Panc1 (cell line): ENCODE results near the gene MYO19. TPM values are rescaled to one million over a fixed set of nuclear protein-coding genes. Genes with fewer than 3 reads are reported as not detected.

Source experiments
- ATAC-seq: fragments of 200-7000 bp; cut with Tn5 transposase; 2 replicates; pipeline ENCODE4 v1.9.1; 2020; ENCODE audit warnings: mild to moderate bottlenecking, moderate library complexity
- BruUV-seq: library from RNA; stranded (reverse); fragments of 400-500 nt; replicated peaks from 2 replicates; lab custom pipeline; 2021; lab: Mats Ljungman, UMichigan
- CTCF ChIA-PET: fragments of 300-600 bp; sonication (Branson Sonifier 250); formaldehyde crosslinking; loops from one replicate; lab custom pipeline; 2022; ENCODE audit warnings: antibody characterized with exemption; lab: Charles Lee
- POLR2A ChIA-PET: fragments of 300-600 bp; sonication (Branson Sonifier 250); formaldehyde crosslinking; loops from one replicate; lab custom pipeline; 2022; ENCODE audit warnings: antibody characterized with exemption; lab: Charles Lee
- DNase-seq: peaks from one replicate; pipeline ENCODE4 v3.0.0-alpha.2; 2010; ENCODE audit warnings: low read depth, low spot score
- H3K27ac ChIP-seq: 2 replicates; pipeline ENCODE4 v1.5.1; 2011; ENCODE audit warnings: mild to moderate bottlenecking, low read length, inconsistent platforms
- H3K27me3 ChIP-seq: fragments of 200-500 bp; sonication (Bioruptor generic); 2 replicates; pipeline ENCODE4 v1.6.0; 2014; ENCODE audit warnings: low read length, inconsistent platforms; ENCODE audit not compliant: control insufficient read depth, insufficient read depth
- H3K36me3 ChIP-seq: fragments of 200-500 bp; sonication (Bioruptor generic); 2 replicates; pipeline ENCODE4 v1.5.1; 2014; ENCODE audit warnings: inconsistent platforms, mild to moderate bottlenecking, low read length, moderate library complexity; ENCODE audit not compliant: control insufficient read depth, insufficient read depth
- H3K4me1 ChIP-seq: 2 replicates; pipeline ENCODE4 v1.5.1; 2011; ENCODE audit warnings: inconsistent platforms, mild to moderate bottlenecking, low read length, moderate library complexity; ENCODE audit not compliant: control insufficient read depth, insufficient read depth
- H3K4me3 ChIP-seq, 2 experiments: 2 replicates each; pipeline ENCODE4 v1.5.1; 2011 to 2012; ENCODE audit warnings: low read depth in 2 of 2, low read length in 2 of 2, mild to moderate bottlenecking in 2 of 2, inconsistent platforms in 1 of 2, moderate library complexity in 1 of 2
- H3K9me3 ChIP-seq: fragments of 200-500 bp; sonication (Bioruptor generic); 2 replicates; pipeline ENCODE4 v1.5.1; 2014; ENCODE audit warnings: low read depth, mild to moderate bottlenecking, inconsistent platforms, low read length, moderate library complexity; ENCODE audit not compliant: control insufficient read depth, insufficient read depth
- CTCF ChIP-seq: fragments of 450-650 bp; IDR thresholded peaks from 2 replicates; pipeline ENCODE4 v1.5.1; 2017; ENCODE audit warnings: mild to moderate bottlenecking
- POLR2AphosphoS5 ChIP-seq: IDR thresholded peaks from 2 replicates; pipeline ENCODE4 v1.6.1; 2012; ENCODE audit warnings: mild to moderate bottlenecking, low read depth, low read length, moderate library complexity
- REST ChIP-seq, 2 experiments: IDR thresholded peaks; 2 replicates each; pipeline ENCODE4 v1.6.1; 2011 to 2012; ENCODE audit warnings: low read depth in 2 of 2, control low read depth in 1 of 2, low read length in 1 of 2, mild to moderate bottlenecking in 1 of 2, moderate library complexity in 1 of 2; ENCODE audit not compliant: insufficient read depth in 1 of 2
- SIN3A ChIP-seq: IDR thresholded peaks from 2 replicates; pipeline ENCODE4 v1.6.1; 2012; ENCODE audit warnings: low read depth, mild to moderate bottlenecking, low read length, moderate library complexity, borderline replicate concordance; ENCODE audit not compliant: insufficient read depth
- TCF7L2 ChIP-seq: IDR thresholded peaks from 2 replicates; pipeline ENCODE4 v1.6.1; 2011; ENCODE audit warnings: mild to moderate bottlenecking, low read depth, low read length, inconsistent platforms
- in situ Hi-C: cut with HindIII; loops from 2 replicates; pipeline ENCODE4 v1.10.0; 2016; ENCODE audit warnings: low sequenced_read_pairs, low pct_unique_long_range_greater_than_20kb
- intact Hi-C: fragments of 100-400 bp; cut with micrococcal nuclease; formaldehyde crosslinking; loops from one replicate; pipeline ENCODE4 v1.10.0; 2022; ENCODE audit not compliant: unreplicated experiment
- total RNA-seq: library from RNA; stranded (reverse); gene quantifications from one replicate; pipeline ENCODE4 v1.2.1, GENCODE V29; 2021; ENCODE audit not compliant: unreplicated experiment

Gene MYO19
- total RNA-seq, 1 experiment from 2014 or later, result 88.0 TPM

DNA sequence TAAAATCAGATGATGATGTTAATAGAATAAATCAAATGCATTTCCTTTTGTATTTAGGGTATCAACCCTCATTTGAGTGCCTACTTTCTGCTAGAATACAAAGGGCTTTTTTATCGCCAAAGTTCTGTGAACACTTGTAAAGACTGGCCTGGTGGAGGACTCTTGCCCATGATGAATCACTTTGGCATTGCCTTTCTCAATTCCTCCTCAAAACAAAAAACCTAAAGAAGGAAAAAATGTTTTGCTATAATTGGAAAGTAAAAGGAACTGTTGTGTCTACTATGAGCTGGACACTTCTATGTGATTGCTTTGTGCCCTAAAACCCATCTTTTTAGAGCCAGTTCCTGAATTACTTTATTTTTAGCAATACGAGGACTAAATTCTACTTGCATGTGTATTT is 44.0 kb upstream of the MYO19 start:
- ChIA-PET POLR2A (no interaction called here), CTCF (no interaction called here)
- peaks cover 17% of the 10 kb centered on the region for H3K36me3 ChIP-seq
- TF ChIP-seq REST (IDR thresholded peaks at IDR 0.05; ENCODE audit: insufficient read depth in 1 of 2, low read depth in 2 of 2, low read length in 1 of 2) (no peak), POLR2AphosphoS5 (no peak), TCF7L2 (no peak), CTCF (no peak), SIN3A (no peak)
- in situ Hi-C loops, result no loop called here
- no peak overlapping the region for H3K27ac ChIP-seq
- H3K4me3 ChIP-seq, result no peak overlapping the region
- BruUV-seq, result TSS peak; percentile 14
- intact Hi-C loops, result no loop called here
- DNase-seq, result no peak
- no peaks in the 10 kb centered on the region for H3K9me3 ChIP-seq
- no peak for ATAC-seq
- H3K27me3 ChIP-seq, result no peaks in the 10 kb centered on the region
- H3K4me1 ChIP-seq, result no peaks in the 10 kb centered on the region

GRCh38 chr17:36576793-36577192 is 42.1 kb upstream of the MYO19 start:
- ATAC-seq (no peak), DNase-seq (no peak)
- no peaks in the 10 kb centered on the region for H3K9me3 ChIP-seq
- TF ChIP-seq POLR2AphosphoS5 (no peak), SIN3A (no peak), REST (IDR thresholded peaks at IDR 0.05; ENCODE audit: insufficient read depth in 1 of 2, low read depth in 2 of 2, low read length in 1 of 2) (no peak), CTCF (no peak), TCF7L2 (no peak)
- no TSS peak for BruUV-seq
- ChIA-PET CTCF (no interaction called here), POLR2A (no interaction called here)
- no peaks in the 10 kb centered on the region for H3K4me1 ChIP-seq
- intact Hi-C loops, result no loop called here
- peaks cover 17% of the 10 kb centered on the region for H3K36me3 ChIP-seq
- H3K4me3 ChIP-seq, result no peak overlapping the region
- H3K27ac ChIP-seq, result no peak overlapping the region
- in situ Hi-C loops, result no loop called here
- H3K27me3 ChIP-seq, result no peaks in the 10 kb centered on the region
